Liver (tissue), 3 donors: ENCODE data around the gene TTC39A.

Experiments used
- EGR1 ChIP-seq, 2 donors: IDR thresholded peaks; 2 replicates each; pipeline ENCODE4 v1.6.1; 2016 to 2018; ENCODE audit warnings: antibody characterized with exemption in 2 of 2, low read depth in 2 of 2
- TAF1 ChIP-seq: conservative IDR thresholded peaks from 2 replicates; pipeline ENCODE4 v1.6.1; 2016; ENCODE audit warnings: antibody characterized with exemption, mild to moderate bottlenecking
- TF ChIP-seq, protein P1 (sequence below): fragments of 150-350 bp; IDR thresholded peaks from 2 replicates; pipeline ENCODE4 v1.5.1; 2017; ENCODE audit warnings: improper control_type of control experiment, low read depth, low read length; ENCODE audit not compliant: missing input control
- TF ChIP-seq, protein P2 (sequence below): IDR thresholded peaks from 2 replicates; pipeline ENCODE4 v1.6.1; 2016; ENCODE audit warnings: antibody characterized with exemption
- donor health status: healthy.
- donor health status: healthy.

DNA sequence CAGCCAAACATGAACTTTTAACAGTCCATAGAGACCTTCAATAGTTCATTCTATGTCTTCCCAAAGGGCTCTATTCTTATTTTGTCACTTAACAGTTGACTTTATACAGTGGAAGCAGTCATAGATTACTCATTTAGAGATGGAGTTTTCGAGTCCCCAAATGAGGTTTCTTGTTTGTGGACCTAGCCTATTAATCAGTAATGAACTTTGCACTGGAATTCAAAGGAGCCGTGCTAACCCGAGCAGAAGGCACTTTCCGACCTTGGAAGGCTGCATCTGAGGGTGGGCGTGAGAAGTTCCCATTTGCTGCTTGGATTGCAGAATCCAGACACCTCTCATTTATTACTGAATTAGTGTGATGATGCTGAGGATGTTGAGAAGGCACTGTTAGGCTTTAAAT, 46.4 kb downstream of the TTC39A start:
- TF ChIP-seq EGR1 (IDR thresholded peaks at IDR 0.05; ENCODE audit: low read depth in 2 of 2) (no peak), TAF1 (no peak)
- TF ChIP-seq, protein P1, sequence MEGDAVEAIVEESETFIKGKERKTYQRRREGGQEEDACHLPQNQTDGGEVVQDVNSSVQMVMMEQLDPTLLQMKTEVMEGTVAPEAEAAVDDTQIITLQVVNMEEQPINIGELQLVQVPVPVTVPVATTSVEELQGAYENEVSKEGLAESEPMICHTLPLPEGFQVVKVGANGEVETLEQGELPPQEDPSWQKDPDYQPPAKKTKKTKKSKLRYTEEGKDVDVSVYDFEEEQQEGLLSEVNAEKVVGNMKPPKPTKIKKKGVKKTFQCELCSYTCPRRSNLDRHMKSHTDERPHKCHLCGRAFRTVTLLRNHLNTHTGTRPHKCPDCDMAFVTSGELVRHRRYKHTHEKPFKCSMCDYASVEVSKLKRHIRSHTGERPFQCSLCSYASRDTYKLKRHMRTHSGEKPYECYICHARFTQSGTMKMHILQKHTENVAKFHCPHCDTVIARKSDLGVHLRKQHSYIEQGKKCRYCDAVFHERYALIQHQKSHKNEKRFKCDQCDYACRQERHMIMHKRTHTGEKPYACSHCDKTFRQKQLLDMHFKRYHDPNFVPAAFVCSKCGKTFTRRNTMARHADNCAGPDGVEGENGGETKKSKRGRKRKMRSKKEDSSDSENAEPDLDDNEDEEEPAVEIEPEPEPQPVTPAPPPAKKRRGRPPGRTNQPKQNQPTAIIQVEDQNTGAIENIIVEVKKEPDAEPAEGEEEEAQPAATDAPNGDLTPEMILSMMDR: no peak
- TF ChIP-seq, protein P2, sequence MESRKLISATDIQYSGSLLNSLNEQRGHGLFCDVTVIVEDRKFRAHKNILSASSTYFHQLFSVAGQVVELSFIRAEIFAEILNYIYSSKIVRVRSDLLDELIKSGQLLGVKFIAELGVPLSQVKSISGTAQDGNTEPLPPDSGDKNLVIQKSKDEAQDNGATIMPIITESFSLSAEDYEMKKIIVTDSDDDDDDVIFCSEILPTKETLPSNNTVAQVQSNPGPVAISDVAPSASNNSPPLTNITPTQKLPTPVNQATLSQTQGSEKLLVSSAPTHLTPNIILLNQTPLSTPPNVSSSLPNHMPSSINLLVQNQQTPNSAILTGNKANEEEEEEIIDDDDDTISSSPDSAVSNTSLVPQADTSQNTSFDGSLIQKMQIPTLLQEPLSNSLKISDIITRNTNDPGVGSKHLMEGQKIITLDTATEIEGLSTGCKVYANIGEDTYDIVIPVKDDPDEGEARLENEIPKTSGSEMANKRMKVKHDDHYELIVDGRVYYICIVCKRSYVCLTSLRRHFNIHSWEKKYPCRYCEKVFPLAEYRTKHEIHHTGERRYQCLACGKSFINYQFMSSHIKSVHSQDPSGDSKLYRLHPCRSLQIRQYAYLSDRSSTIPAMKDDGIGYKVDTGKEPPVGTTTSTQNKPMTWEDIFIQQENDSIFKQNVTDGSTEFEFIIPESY: no peak
